ENCODE results near the gene KRTAP2-4. TPM values are rescaled to one million over a fixed set of nuclear protein-coding genes. Genes with fewer than 3 reads are reported as not detected.

KRTAP2-4 gene
- total RNA-seq, 1 experiment from 2014 or later = not detected

GRCh38 chr17:41015454-41015853, 50.2 kb downstream of the KRTAP2-4 start:
- H3K9me3 ChIP-seq (ENCODE audit: control insufficient read depth, insufficient read depth, low read depth, low read length) = no peaks in the 10 kb centered on the region
- intact Hi-C loops (cut with micrococcal nuclease; ENCODE audit: unreplicated experiment) (no loop called here), in situ Hi-C loops (cut with HindIII; ENCODE audit: low pct_unique_long_range_greater_than_20kb, low sequenced_read_pairs) (no loop called here)
- DNase-seq (ENCODE audit: low read depth, low spot score) = no peak
- H3K4me1 ChIP-seq (ENCODE audit: control insufficient read depth, insufficient read depth, low read length) = no peaks in the 10 kb centered on the region
- POLR2A ChIA-PET = no interaction called here
- no peak for ATAC-seq
- no peak overlapping the region for H3K27ac ChIP-seq (ENCODE audit: low read length)
- no peak overlapping the region for H3K4me3 ChIP-seq (ENCODE audit: low read depth in 2 of 2, low read length in 2 of 2)
- no peaks in the 10 kb centered on the region for H3K36me3 ChIP-seq (ENCODE audit: control insufficient read depth, insufficient read depth, low read length)
- no TSS peak for BruUV-seq (replicated peaks)
- H3K27me3 ChIP-seq (ENCODE audit: control insufficient read depth, insufficient read depth, low read length) = no peaks in the 10 kb centered on the region; the same call in 1 of the 2 replicates
- CTCF ChIA-PET = no interaction called here
- TF ChIP-seq SIN3A (IDR thresholded peaks at IDR 0.05; ENCODE audit: borderline replicate concordance, insufficient read depth, low read depth, low read length) (no peak), TCF7L2 (IDR thresholded peaks at IDR 0.05; ENCODE audit: low read depth, low read length) (no peak)

Other genes starting within 250 kb of the KRTAP2-4 start
- gene KRT10, start 243.3 kb downstream of the KRTAP2-4 start, total RNA-seq (2021; ENCODE audit: unreplicated experiment) = 70.8 TPM
- not detected for gene KRT12, start 198.7 kb downstream of the KRTAP2-4 start, total RNA-seq (2021; ENCODE audit: unreplicated experiment)
- gene KRT20, start 180.6 kb downstream of the KRTAP2-4 start, total RNA-seq (2021; ENCODE audit: unreplicated experiment) = 0.13 TPM
- not detected for gene KRT23, start 128.2 kb downstream of the KRTAP2-4 start, total RNA-seq (2021; ENCODE audit: unreplicated experiment)
- not detected for gene KRT39, start 98.9 kb downstream of the KRTAP2-4 start, total RNA-seq (2021; ENCODE audit: unreplicated experiment)
- gene KRT40, start 81.6 kb downstream of the KRTAP2-4 start, total RNA-seq (2021; ENCODE audit: unreplicated experiment) = not detected
- gene KRTAP3-3, start 71.7 kb downstream of the KRTAP2-4 start, total RNA-seq (2021; ENCODE audit: unreplicated experiment) = not detected
- gene KRTAP3-2, start 66.0 kb downstream of the KRTAP2-4 start, total RNA-seq (2021; ENCODE audit: unreplicated experiment) = not detected
- gene KRTAP3-1, start 56.8 kb downstream of the KRTAP2-4 start, total RNA-seq (2021; ENCODE audit: unreplicated experiment) = not detected
- gene KRTAP1-5, start 38.7 kb downstream of the KRTAP2-4 start, total RNA-seq (2021; ENCODE audit: unreplicated experiment) = not detected
- gene KRTAP1-4, start 35.7 kb downstream of the KRTAP2-4 start, total RNA-seq (2021; ENCODE audit: unreplicated experiment) = not detected
- gene KRTAP1-3, start 31.0 kb downstream of the KRTAP2-4 start, total RNA-seq (2021; ENCODE audit: unreplicated experiment) = not detected
- not detected for gene KRTAP1-1, start 24.4 kb downstream of the KRTAP2-4 start, total RNA-seq (2021; ENCODE audit: unreplicated experiment)
- gene KRTAP2-1, start 18.6 kb downstream of the KRTAP2-4 start, total RNA-seq (2021; ENCODE audit: unreplicated experiment) = not detected
- gene KRTAP2-2, start 10.6 kb downstream of the KRTAP2-4 start, total RNA-seq (2021; ENCODE audit: unreplicated experiment) = not detected
- gene KRTAP2-3, start 5.8 kb downstream of the KRTAP2-4 start, total RNA-seq (2021; ENCODE audit: unreplicated experiment) = not detected
- not detected for gene KRTAP4-7, start 18.3 kb upstream of the KRTAP2-4 start, total RNA-seq (2021; ENCODE audit: unreplicated experiment)
- gene KRTAP4-8, start 32.3 kb upstream of the KRTAP2-4 start, total RNA-seq (2021; ENCODE audit: unreplicated experiment) = not detected
- gene KRTAP4-16, start 36.3 kb upstream of the KRTAP2-4 start, total RNA-seq (2021; ENCODE audit: unreplicated experiment) = not detected
- gene KRTAP4-9, start 39.5 kb upstream of the KRTAP2-4 start, total RNA-seq (2021; ENCODE audit: unreplicated experiment) = not detected
- not detected for gene KRTAP4-11, start 52.5 kb upstream of the KRTAP2-4 start, total RNA-seq (2021; ENCODE audit: unreplicated experiment)
- gene KRTAP4-12, start 58.3 kb upstream of the KRTAP2-4 start, total RNA-seq (2021; ENCODE audit: unreplicated experiment) = not detected
- not detected for gene KRTAP4-6, start 74.7 kb upstream of the KRTAP2-4 start, total RNA-seq (2021; ENCODE audit: unreplicated experiment)
- gene KRTAP4-5, start 83.9 kb upstream of the KRTAP2-4 start, total RNA-seq (2021; ENCODE audit: unreplicated experiment) = not detected
- not detected for gene KRTAP4-4, start 94.9 kb upstream of the KRTAP2-4 start, total RNA-seq (2021; ENCODE audit: unreplicated experiment)
- gene KRTAP4-3, start 102.3 kb upstream of the KRTAP2-4 start, total RNA-seq (2021; ENCODE audit: unreplicated experiment) = not detected
- not detected for gene KRTAP4-2, start 112.3 kb upstream of the KRTAP2-4 start, total RNA-seq (2021; ENCODE audit: unreplicated experiment)
- not detected for gene KRTAP4-1, start 119.0 kb upstream of the KRTAP2-4 start, total RNA-seq (2021; ENCODE audit: unreplicated experiment)
- not detected for gene KRTAP9-1, start 124.0 kb upstream of the KRTAP2-4 start, total RNA-seq (2021; ENCODE audit: unreplicated experiment)
- not detected for gene KRTAP9-2, start 160.8 kb upstream of the KRTAP2-4 start, total RNA-seq (2021; ENCODE audit: unreplicated experiment)
- not detected for gene KRTAP9-3, start 166.6 kb upstream of the KRTAP2-4 start, total RNA-seq (2021; ENCODE audit: unreplicated experiment)
- gene KRTAP9-8, start 172.1 kb upstream of the KRTAP2-4 start, total RNA-seq (2021; ENCODE audit: unreplicated experiment) = not detected
- gene KRTAP9-4, start 183.8 kb upstream of the KRTAP2-4 start, total RNA-seq (2021; ENCODE audit: unreplicated experiment) = not detected
- not detected for gene KRTAP9-9, start 189.5 kb upstream of the KRTAP2-4 start, total RNA-seq (2021; ENCODE audit: unreplicated experiment)
- gene KRTAP9-6, start 199.5 kb upstream of the KRTAP2-4 start, total RNA-seq (2021; ENCODE audit: unreplicated experiment) = not detected
- not detected for gene KRTAP9-7, start 209.8 kb upstream of the KRTAP2-4 start, total RNA-seq (2021; ENCODE audit: unreplicated experiment)
- gene KRTAP29-1, start 237.0 kb upstream of the KRTAP2-4 start, total RNA-seq (2021; ENCODE audit: unreplicated experiment) = not detected
- not detected for gene KRTAP16-1, start 243.4 kb upstream of the KRTAP2-4 start, total RNA-seq (2021; ENCODE audit: unreplicated experiment)
- gene KRTAP17-1, start 249.8 kb upstream of the KRTAP2-4 start, total RNA-seq (2021; ENCODE audit: unreplicated experiment) = not detected